HepG2 (cell line): ENCODE measurements around the gene NCKAP1. TPM values are rescaled to one million over a fixed set of nuclear protein-coding genes. Genes with fewer than 3 reads are reported as not detected.

Experiments
- ATAC-seq: fragments of 200-7000 bp; cut with Tn5 transposase; 3 replicates; pipeline ENCODE4 v1.9.1; 2020; ENCODE audit warnings: mild to moderate bottlenecking, moderate library complexity
- BruUV-seq: library from RNA; stranded (reverse); fragments of 400-500 nt; replicated peaks from 2 replicates; lab custom pipeline; 2021; lab: Mats Ljungman, UMichigan
- CTCF ChIA-PET: fragments of 300-600 bp; formaldehyde crosslinking; extraction: SDS; loops from one replicate; lab custom pipeline; 2021; ENCODE audit warnings: low total read pairs, inconsistent platforms, low intra/inter-chr PET ratio; lab: Yijun Ruan, JAX
- POLR2A ChIA-PET: fragments of 350-600 bp; sonication (Branson Sonifier 250); formaldehyde crosslinking; loops from one replicate; lab custom pipeline; 2020; ENCODE audit warnings: antibody characterized with exemption, inconsistent platforms; lab: Yijun Ruan, JAX
- DNase-seq: peaks from one replicate; pipeline ENCODE4 v3.0.0-alpha.2; 2015; ENCODE audit warnings: low spot score
- FAIRE-seq: peaks from 3 replicates; lab custom pipeline; 2011; peaks lifted over from hg19 to GRCh38; lab: Jason Lieb, UNC
- H2AFZ ChIP-seq: one replicate; pipeline ENCODE4 v1.6.1; 2011; ENCODE audit warnings: low read length, inconsistent platforms
- H3K27ac ChIP-seq: fragments of 300-600 bp; 3 replicates; pipeline ENCODE4 v1.8.0; 2011; ENCODE audit warnings: mixed run types, mild to moderate bottlenecking, mixed read lengths, low read length, inconsistent platforms; ENCODE audit not compliant: insufficient read depth; ENCODE audit errors: extremely low read length
- H3K27me3 ChIP-seq, 2 experiments: fragments of 200-600 bp in 1 of 2; 2 replicates in 1 of 2; 3 replicates in 1 of 2; pipeline versions ENCODE4 v1.6.0 to v1.8.0; 2011; ENCODE audit warnings: low read length in 2 of 2, mild to moderate bottlenecking in 2 of 2, moderate library complexity in 2 of 2, inconsistent platforms in 1 of 2; ENCODE audit not compliant: insufficient read depth in 2 of 2, control insufficient read depth in 1 of 2
- H3K36me3 ChIP-seq, 2 experiments: fragments of 200-600 bp in 1 of 2; replicated peaks in 1 of 2; 2 replicates in 1 of 2; 3 replicates in 1 of 2; pipeline versions ENCODE4 v1.5.1 to v1.8.0; 2011; ENCODE audit warnings: low read length in 2 of 2, inconsistent platforms in 1 of 2; ENCODE audit not compliant: insufficient read depth in 2 of 2, control insufficient read depth in 1 of 2
- H3K4me1 ChIP-seq: 2 replicates; pipeline ENCODE4 v1.5.1; 2012; ENCODE audit warnings: low read length, inconsistent platforms; ENCODE audit not compliant: insufficient read depth
- H3K4me2 ChIP-seq: 2 replicates; pipeline ENCODE4 v1.6.0; 2011; ENCODE audit warnings: low read depth, low read length, inconsistent platforms
- H3K4me3 ChIP-seq, 3 experiments: fragments of 200-600 bp in 1 of 3; sonication (generic), shearing (Covaris generic) in 1 of 3; replicated peaks in 1 of 3; 2 replicates each; pipeline ENCODE4 v1.5.1; 2011 to 2016; ENCODE audit warnings: low read length in 3 of 3, inconsistent platforms in 2 of 3, low read depth in 2 of 3, mild to moderate bottlenecking in 2 of 3, control low read depth in 1 of 3, mixed read lengths in 1 of 3; ENCODE audit not compliant: insufficient read depth in 1 of 3
- H3K79me2 ChIP-seq: one replicate; pipeline ENCODE4 v1.6.1; 2011; ENCODE audit warnings: low read length, inconsistent platforms; ENCODE audit not compliant: insufficient read depth
- H3K9ac ChIP-seq: 2 replicates; pipeline ENCODE4 v1.6.0; 2011; ENCODE audit warnings: mild to moderate bottlenecking, low read depth, low read length, inconsistent platforms; ENCODE audit not compliant: insufficient read depth
- H3K9me3 ChIP-seq: 2 replicates; pipeline ENCODE4 v1.5.1; 2012; ENCODE audit warnings: mild to moderate bottlenecking, low read length
- H4K20me1 ChIP-seq: 2 replicates; pipeline ENCODE4 v1.6.0; 2011; ENCODE audit warnings: inconsistent platforms, mild to moderate bottlenecking, low read length, moderate library complexity; ENCODE audit not compliant: insufficient read depth
- BHLHE40 ChIP-seq: IDR thresholded peaks from 2 replicates; pipeline ENCODE4 v1.6.1; 2011; ENCODE audit warnings: low read length, improper control_type of control experiment
- NPAS2 ChIP-seq: sonication (generic); formaldehyde crosslinking; IDR thresholded peaks from 2 replicates; pipeline ENCODE4 v1.8.0; 2022; ENCODE audit warnings: mild to moderate bottlenecking, missing genetic modification reagents, borderline replicate concordance
- NR1H2 ChIP-seq: sonication (generic); formaldehyde crosslinking; IDR thresholded peaks from 2 replicates; pipeline ENCODE4 v1.8.1; 2022; ENCODE audit warnings: low read depth, missing genetic modification reagents, borderline replicate concordance
- NR2C2 ChIP-seq: sonication (generic); formaldehyde crosslinking; IDR thresholded peaks from 2 replicates; pipeline ENCODE4 v1.4.0; 2020; ENCODE audit warnings: missing genetic modification reagents, mild to moderate bottlenecking, moderate library complexity, borderline replicate concordance
- PRPF4 ChIP-seq: fragments of 200-400 bp; formaldehyde crosslinking; IDR thresholded peaks from 2 replicates; pipeline ENCODE4 v1.6.1; 2016; ENCODE audit warnings: low read length, low read depth; ENCODE audit not compliant: poor library complexity, severe bottlenecking
- SAP130 ChIP-seq: IDR thresholded peaks from 2 replicates; pipeline ENCODE4 v1.6.1; 2016; ENCODE audit warnings: low read depth
- ZKSCAN5 ChIP-seq: sonication (generic); formaldehyde crosslinking; IDR thresholded peaks from 2 replicates; pipeline ENCODE4 v1.5.1; 2020; ENCODE audit warnings: mild to moderate bottlenecking, missing genetic modification reagents
- ZNF12 ChIP-seq: sonication (generic); formaldehyde crosslinking; IDR thresholded peaks from 2 replicates; pipeline ENCODE4 v1.5.0; 2020; ENCODE audit warnings: missing genetic modification reagents
- WGBS: methylation state at CpG from one replicate; pipeline ENCODE4 v1.1.6; 2017; ENCODE audit warnings: low lambda C conversion rate; 5-methylcytosine and 5-hydroxymethylcytosine counted together
- in situ Hi-C: cut with HindIII; loops from 2 replicates; pipeline ENCODE4 v1.10.0; 2017; ENCODE audit warnings: low pct_unique_long_range_greater_than_20kb; ENCODE audit not compliant: extremely low pct_ligation_motif_present
- intact Hi-C: fragments of 100-400 bp; cut with micrococcal nuclease; formaldehyde crosslinking; loops from one replicate; pipeline ENCODE4 v1.10.0; 2022; ENCODE audit not compliant: unreplicated experiment
- polyA plus RNA-seq, 8 experiments: library from polyadenylated mRNA; depleted of rRNA in 3 of 8; stranded (reverse) in 7 of 8; unstranded in 1 of 8; fragments of >200 nt; fragmentation: Illumina TruSeq in 4 of 8; extraction: Trizol in 4 of 8; gene quantifications; 2 replicates each; pipeline versions ENCODE4 v1.2.1 to v1.2.3, GENCODE V29; 2011 to 2016; ENCODE audit warnings: low read depth in 4 of 8, missing spikeins in 1 of 8, mixed read lengths in 1 of 8; ENCODE audit not compliant: insufficient read depth in 1 of 8
- total RNA-seq, 5 experiments: library from RNA; depleted of rRNA; stranded (reverse); fragments of >200 nt; fragmentation: Illumina TruSeq; extraction: Trizol; gene quantifications; 2 replicates each; pipeline ENCODE4 v1.2.3, GENCODE V29; 2016; ENCODE audit warnings: low read depth in 1 of 5
- TF ChIP-seq, protein P1 (sequence below): sonication (generic); formaldehyde crosslinking; IDR thresholded peaks from 2 replicates; pipeline ENCODE4 v1.5.1; 2020; ENCODE audit warnings: missing genetic modification reagents, mild to moderate bottlenecking, borderline replicate concordance
- TF ChIP-seq, protein P2 (sequence below): sonication (generic); formaldehyde crosslinking; IDR thresholded peaks from 2 replicates; pipeline ENCODE4 v1.4.0; 2020; ENCODE audit warnings: mild to moderate bottlenecking, missing genetic modification reagents
- TF ChIP-seq, protein P3 (sequence below): IDR thresholded peaks from 2 replicates; pipeline ENCODE4 v1.6.1; 2016; ENCODE audit warnings: low read depth, borderline replicate concordance
- TF ChIP-seq, protein P4 (sequence below): sonication (generic); formaldehyde crosslinking; IDR thresholded peaks from 2 replicates; pipeline ENCODE4 v1.4.0; 2020; ENCODE audit warnings: missing genetic modification reagents, mild to moderate bottlenecking, borderline replicate concordance
- TF ChIP-seq, protein P5 (sequence below): IDR thresholded peaks from 2 replicates; pipeline ENCODE4 v1.6.1; 2018; ENCODE audit warnings: missing genetic modification reagents
- TF ChIP-seq, protein P6 (sequence below): IDR thresholded peaks from 2 replicates; pipeline ENCODE4 v1.6.1; 2016; ENCODE audit warnings: missing genetic modification reagents, missing compliant biosample characterization

Gene NCKAP1
- total and polyA plus RNA-seq, 2 of the 13 experiments (the other 11 are each of a cell fraction or from before 2014, with no cell fraction given): 72.1 to 96.3 TPM

DNA sequence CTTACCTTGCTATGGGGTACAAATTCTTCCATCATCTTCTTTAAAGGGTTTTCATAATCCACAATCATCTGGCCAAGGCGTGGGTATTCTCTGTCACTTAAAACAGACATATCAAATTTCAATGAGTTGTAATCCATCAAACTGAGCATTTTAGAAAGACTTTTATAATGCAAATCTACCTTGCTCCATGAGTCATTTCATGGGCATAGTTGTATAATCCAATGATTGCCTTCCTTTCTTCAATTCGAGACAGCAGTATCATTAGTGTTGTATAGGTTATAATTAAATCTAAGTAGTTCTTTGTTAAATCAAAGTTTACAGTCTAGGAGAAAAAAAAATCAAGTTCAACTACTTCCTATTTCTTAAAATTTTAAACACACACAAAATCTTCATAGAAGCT is 36.3 kb downstream of the NCKAP1 start:
- BruUV-seq: no TSS peak
- FAIRE-seq: no peak
- Histone ChIP-seq H3K79me2 (peaks cover 28% of the 10 kb centered on the region), H3K4me3 (no peak overlapping the region), H3K27me3 (no peaks in the 10 kb centered on the region), H3K36me3 (peaks cover 7 to 51% of the 10 kb centered on the region in 2 experiments), H2AFZ (no peak overlapping the region), H3K27ac (no peak overlapping the region), H4K20me1 (0 out of 2 replicates have a peak, but pooled peaks cover 7% of the 10 kb centered on the region), H3K9ac (no peak overlapping the region), H3K4me1 (no peaks in the 10 kb centered on the region), H3K4me2 (no peak overlapping the region), H3K9me3 (no peaks in the 10 kb centered on the region)
- no peak for TF ChIP-seq ZNF12 (CRISPR knock-in tag)
- no peak for TF ChIP-seq ZKSCAN5 (CRISPR knock-in tag)
- TF ChIP-seq, protein P1, sequence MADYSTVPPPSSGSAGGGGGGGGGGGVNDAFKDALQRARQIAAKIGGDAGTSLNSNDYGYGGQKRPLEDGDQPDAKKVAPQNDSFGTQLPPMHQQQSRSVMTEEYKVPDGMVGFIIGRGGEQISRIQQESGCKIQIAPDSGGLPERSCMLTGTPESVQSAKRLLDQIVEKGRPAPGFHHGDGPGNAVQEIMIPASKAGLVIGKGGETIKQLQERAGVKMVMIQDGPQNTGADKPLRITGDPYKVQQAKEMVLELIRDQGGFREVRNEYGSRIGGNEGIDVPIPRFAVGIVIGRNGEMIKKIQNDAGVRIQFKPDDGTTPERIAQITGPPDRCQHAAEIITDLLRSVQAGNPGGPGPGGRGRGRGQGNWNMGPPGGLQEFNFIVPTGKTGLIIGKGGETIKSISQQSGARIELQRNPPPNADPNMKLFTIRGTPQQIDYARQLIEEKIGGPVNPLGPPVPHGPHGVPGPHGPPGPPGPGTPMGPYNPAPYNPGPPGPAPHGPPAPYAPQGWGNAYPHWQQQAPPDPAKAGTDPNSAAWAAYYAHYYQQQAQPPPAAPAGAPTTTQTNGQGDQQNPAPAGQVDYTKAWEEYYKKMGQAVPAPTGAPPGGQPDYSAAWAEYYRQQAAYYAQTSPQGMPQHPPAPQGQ (CRISPR knock-in tag): no peak
- no peak for TF ChIP-seq NR1H2 (CRISPR knock-in tag)
- TF ChIP-seq, protein P2, sequence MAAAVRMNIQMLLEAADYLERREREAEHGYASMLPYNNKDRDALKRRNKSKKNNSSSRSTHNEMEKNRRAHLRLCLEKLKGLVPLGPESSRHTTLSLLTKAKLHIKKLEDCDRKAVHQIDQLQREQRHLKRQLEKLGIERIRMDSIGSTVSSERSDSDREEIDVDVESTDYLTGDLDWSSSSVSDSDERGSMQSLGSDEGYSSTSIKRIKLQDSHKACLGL: no peak
- TF ChIP-seq, protein P3, sequence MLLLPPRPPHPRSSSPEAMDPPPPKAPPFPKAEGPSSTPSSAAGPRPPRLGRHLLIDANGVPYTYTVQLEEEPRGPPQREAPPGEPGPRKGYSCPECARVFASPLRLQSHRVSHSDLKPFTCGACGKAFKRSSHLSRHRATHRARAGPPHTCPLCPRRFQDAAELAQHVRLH (CRISPR knock-in tag): no peak
- no peak for TF ChIP-seq NPAS2
- no peak for TF ChIP-seq PRPF4
- TF ChIP-seq NR2C2 (CRISPR knock-in tag): no peak
- TF ChIP-seq, protein P4, sequence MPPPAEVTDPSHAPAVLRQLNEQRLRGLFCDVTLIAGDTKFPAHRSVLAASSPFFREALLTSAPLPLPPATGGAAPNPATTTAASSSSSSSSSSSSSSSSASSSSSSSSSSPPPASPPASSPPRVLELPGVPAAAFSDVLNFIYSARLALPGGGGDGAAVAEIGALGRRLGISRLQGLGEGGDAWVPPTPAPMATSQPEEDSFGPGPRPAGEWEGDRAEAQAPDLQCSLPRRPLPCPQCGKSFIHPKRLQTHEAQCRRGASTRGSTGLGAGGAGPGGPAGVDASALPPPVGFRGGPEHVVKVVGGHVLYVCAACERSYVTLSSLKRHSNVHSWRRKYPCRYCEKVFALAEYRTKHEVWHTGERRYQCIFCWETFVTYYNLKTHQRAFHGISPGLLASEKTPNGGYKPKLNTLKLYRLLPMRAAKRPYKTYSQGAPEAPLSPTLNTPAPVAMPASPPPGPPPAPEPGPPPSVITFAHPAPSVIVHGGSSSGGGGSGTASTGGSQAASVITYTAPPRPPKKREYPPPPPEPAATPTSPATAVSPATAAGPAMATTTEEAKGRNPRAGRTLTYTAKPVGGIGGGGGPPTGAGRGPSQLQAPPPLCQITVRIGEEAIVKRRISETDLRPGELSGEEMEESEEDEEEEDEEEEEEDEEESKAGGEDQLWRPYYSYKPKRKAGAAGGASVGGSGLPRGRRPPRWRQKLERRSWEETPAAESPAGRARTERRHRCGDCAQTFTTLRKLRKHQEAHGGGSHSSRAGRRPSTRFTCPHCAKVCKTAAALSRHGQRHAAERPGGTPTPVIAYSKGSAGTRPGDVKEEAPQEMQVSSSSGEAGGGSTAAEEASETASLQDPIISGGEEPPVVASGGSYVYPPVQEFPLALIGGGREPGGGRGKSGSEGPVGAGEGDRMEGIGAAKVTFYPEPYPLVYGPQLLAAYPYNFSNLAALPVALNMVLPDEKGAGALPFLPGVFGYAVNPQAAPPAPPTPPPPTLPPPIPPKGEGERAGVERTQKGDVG (CRISPR knock-in tag): no peak
- no peak for TF ChIP-seq SAP130 (CRISPR knock-in tag)
- TF ChIP-seq, protein P5, sequence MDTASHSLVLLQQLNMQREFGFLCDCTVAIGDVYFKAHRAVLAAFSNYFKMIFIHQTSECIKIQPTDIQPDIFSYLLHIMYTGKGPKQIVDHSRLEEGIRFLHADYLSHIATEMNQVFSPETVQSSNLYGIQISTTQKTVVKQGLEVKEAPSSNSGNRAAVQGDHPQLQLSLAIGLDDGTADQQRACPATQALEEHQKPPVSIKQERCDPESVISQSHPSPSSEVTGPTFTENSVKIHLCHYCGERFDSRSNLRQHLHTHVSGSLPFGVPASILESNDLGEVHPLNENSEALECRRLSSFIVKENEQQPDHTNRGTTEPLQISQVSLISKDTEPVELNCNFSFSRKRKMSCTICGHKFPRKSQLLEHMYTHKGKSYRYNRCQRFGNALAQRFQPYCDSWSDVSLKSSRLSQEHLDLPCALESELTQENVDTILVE (CRISPR knock-in tag): no peak
- TF ChIP-seq, protein P6, sequence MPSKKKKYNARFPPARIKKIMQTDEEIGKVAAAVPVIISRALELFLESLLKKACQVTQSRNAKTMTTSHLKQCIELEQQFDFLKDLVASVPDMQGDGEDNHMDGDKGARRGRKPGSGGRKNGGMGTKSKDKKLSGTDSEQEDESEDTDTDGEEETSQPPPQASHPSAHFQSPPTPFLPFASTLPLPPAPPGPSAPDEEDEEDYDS: no peak
- TF ChIP-seq BHLHE40: no peak
- intact Hi-C loops: no loop called here
- ATAC-seq: no peak
- POLR2A ChIA-PET: no interaction called here
- no peak for DNase-seq
- WGBS: 97% methylated on average over 2 of the region's 2 CpGs
- in situ Hi-C loops: no loop called here
- CTCF ChIA-PET: no interaction called here
